Testis (tissue), 2 donors: ENCODE data around the gene EFNA1.

Experiments
- POLR2A ChIP-seq: fragments of 450-650 bp; IDR thresholded peaks from one replicate; pipeline ENCODE4 v1.6.1; 2017; ENCODE audit warnings: antibody characterized with exemption, mild to moderate bottlenecking, moderate library complexity
- TF ChIP-seq, protein P1 (sequence below), 3 experiments: fragments of 450-650 bp in 2 of 3; fragments of 200-600 bp in 1 of 3; sonication (generic) in 1 of 3; IDR thresholded peaks; one replicate each; pipeline ENCODE4 v1.5.1; 2016 to 2019; ENCODE audit warnings: antibody characterized with exemption in 3 of 3, mild to moderate bottlenecking in 2 of 3, moderate library complexity in 1 of 3

DNA sequence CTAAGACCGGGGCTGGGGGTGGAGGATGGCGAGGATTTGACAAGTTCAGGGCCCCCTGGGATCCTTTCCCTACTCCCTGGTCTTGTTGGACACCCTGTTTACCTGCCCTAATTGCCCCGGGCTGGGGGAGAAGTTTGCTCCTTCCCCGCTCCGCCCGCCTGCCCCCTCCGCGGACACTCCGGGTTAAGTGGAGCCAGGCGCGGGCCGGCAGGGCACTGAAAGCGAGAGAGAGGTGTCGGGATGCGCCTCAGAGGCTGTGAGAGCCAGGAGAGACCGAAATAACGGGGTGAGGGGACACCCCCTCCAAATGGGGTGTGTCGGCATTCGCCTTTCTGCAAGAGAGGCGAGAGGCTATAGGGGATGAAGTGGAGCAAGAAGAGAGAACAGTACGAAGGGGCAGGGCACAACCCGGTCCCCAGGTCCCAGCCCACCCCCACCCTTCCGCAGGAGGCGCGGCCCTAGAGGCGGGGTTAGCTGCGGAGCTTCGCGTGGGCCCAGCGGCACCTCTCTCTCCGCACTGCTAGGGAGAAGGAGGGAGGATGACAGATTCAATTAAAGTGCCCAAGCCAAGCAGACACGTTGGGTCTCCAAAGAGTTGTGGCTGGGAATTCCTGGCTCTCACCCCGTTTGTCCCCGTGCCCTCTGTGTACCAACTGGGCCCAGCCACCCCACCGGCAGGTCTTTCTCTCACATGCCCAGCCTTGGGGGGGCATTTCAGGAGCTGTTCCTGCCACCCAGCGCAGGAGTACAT is 45.2 kb upstream of the EFNA1 start:
- TF ChIP-seq, protein P1, sequence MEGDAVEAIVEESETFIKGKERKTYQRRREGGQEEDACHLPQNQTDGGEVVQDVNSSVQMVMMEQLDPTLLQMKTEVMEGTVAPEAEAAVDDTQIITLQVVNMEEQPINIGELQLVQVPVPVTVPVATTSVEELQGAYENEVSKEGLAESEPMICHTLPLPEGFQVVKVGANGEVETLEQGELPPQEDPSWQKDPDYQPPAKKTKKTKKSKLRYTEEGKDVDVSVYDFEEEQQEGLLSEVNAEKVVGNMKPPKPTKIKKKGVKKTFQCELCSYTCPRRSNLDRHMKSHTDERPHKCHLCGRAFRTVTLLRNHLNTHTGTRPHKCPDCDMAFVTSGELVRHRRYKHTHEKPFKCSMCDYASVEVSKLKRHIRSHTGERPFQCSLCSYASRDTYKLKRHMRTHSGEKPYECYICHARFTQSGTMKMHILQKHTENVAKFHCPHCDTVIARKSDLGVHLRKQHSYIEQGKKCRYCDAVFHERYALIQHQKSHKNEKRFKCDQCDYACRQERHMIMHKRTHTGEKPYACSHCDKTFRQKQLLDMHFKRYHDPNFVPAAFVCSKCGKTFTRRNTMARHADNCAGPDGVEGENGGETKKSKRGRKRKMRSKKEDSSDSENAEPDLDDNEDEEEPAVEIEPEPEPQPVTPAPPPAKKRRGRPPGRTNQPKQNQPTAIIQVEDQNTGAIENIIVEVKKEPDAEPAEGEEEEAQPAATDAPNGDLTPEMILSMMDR (IDR thresholded peaks at IDR 0.05): no peak
- TF ChIP-seq POLR2A: no peak
